Activated CD8-positive, alpha-beta memory T cell treated with anti-CD3 and anti-CD28 coated beads, Interleukin-2, amount 50 U/mL, for 24 hours (primary cell): Measurements from ENCODE around the gene XPOT.

Source experiments
- DNase-seq: peaks from one replicate; pipeline ENCODE4 v3.0.0-alpha.2; 2020; ENCODE audit errors: extremely low read depth

Gene XPOT

GRCh38 chr12:64427988-64428387 lies 23.8 kb downstream of the XPOT start:
- no peak for DNase-seq

- no peak for DNase-seq
These were observed 24.8 kb downstream of the XPOT start for GRCh38 chr12:64428956-64429355.

GRCh38 chr12:64430886-64431285 lies 26.7 kb downstream of the XPOT start:
- no peak for DNase-seq

GRCh38 chr12:64431791-64432190 lies 27.6 kb downstream of the XPOT start:
- DNase-seq, result no peak

- no peak for DNase-seq
These were observed 29.7 kb downstream of the XPOT start for GRCh38 chr12:64433915-64434314.

GRCh38 chr12:64440100-64440499 lies 35.9 kb downstream of the XPOT start:
- DNase-seq, result no peak

GRCh38 chr12:64445490-64445889 lies 41.3 kb downstream of the XPOT start:
- no peak for DNase-seq

- no peak for DNase-seq
These were observed 42.1 kb downstream of the XPOT start for GRCh38 chr12:64446295-64446694.

- DNase-seq, result no peak
These were observed 46.0 kb downstream of the XPOT start for GRCh38 chr12:64450057-64450640.

GRCh38 chr12:64450711-64451486 lies 46.7 kb downstream of the XPOT start:
- no peak for DNase-seq

- DNase-seq, result no peak
These were observed 47.7 kb downstream of the XPOT start, which contains the start of gene TBK1 for GRCh38 chr12:64451687-64452558. Gene TBK1 (plus strand): TSS chr12:64452120. CDS start chr12:64455871, 3,751 bp downstream.

- DNase-seq, result no peak
These were observed 48.6 kb downstream of the XPOT start for GRCh38 chr12:64452559-64453329.

GRCh38 chr12:64455506-64455905 lies 51.3 kb downstream of the XPOT start:
- DNase-seq, result no peak

GRCh38 chr12:64456119-64456518 lies 51.9 kb downstream of the XPOT start:
- DNase-seq, result no peak

GRCh38 chr12:64457032-64457431 lies 52.8 kb downstream of the XPOT start:
- DNase-seq, result no peak

- DNase-seq, result no peak
These were observed 53.3 kb downstream of the XPOT start for GRCh38 chr12:64457466-64457865.

- DNase-seq, result no peak
These were observed 53.7 kb downstream of the XPOT start for GRCh38 chr12:64457923-64458322.

GRCh38 chr12:64459394-64459891 lies 55.3 kb downstream of the XPOT start:
- DNase-seq, result no peak

GRCh38 chr12:64461634-64462414 lies 57.6 kb downstream of the XPOT start:
- no peak for DNase-seq

GRCh38 chr12:64466178-64466577 lies 62.0 kb downstream of the XPOT start:
- DNase-seq, result no peak

GRCh38 chr12:64468966-64469365 lies 64.8 kb downstream of the XPOT start:
- DNase-seq, result no peak
